Sciatic nerve (tissue), 2 donors: ENCODE data around the gene SPRING1. TPM values are rescaled to one million over a fixed set of nuclear protein-coding genes. Genes with fewer than 3 reads are reported as not detected.

Experiments used
- ATAC-seq: fragments of 200-7000 bp; cut with Tn5 transposase; one replicate; pipeline ENCODE4 v1.9.1; 2020; ENCODE audit warnings: mild to moderate bottlenecking, moderate library complexity
- DNase-seq: peaks from one replicate; pipeline ENCODE4 v3.0.0-alpha.2; 2020; ENCODE audit warnings: low spot score
- intact Hi-C: fragments of 100-400 bp; cut with DNase I; formaldehyde crosslinking; loops from one replicate; pipeline ENCODE4 v1.14.2; 2022
- total RNA-seq: library from RNA; stranded (reverse); fragmentation: NEBNext Ultra II Directional; extraction: Animal tissue kit (Norgen Biotek cat#: 25700); gene quantifications from one replicate; pipeline ENCODE4 v1.2.1, GENCODE V29; 2021
- donor health status: DM: no; HTN: no; CAD: no.
- donor health status: DM: no; HTN: no; CAD: no.

The SPRING1 gene
- total RNA-seq, 1 donor from 2014 or later = 20.2 TPM

DNA sequence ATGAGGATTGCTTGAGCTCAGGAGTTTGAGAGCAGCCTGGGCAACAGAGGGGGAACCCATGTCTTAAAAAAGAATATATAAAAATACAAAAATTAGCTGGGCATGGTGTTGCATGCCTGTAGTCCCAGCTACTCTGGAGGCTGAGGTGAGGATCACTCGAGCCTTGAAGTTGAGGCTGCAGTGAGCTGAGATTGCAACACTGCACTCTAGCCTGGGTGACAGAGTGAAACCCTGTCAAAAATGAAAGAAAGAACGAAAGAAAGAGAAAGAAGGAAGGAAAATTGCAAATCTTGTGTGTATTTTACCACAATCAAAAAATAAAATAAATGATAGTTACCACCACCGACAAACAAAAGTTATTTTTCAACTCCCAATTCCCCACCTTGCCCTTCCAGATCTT, 45.3 kb downstream of the SPRING1 start:
- intact Hi-C loops = no loop called here
- no peak for ATAC-seq
- no peak for DNase-seq

DNA sequence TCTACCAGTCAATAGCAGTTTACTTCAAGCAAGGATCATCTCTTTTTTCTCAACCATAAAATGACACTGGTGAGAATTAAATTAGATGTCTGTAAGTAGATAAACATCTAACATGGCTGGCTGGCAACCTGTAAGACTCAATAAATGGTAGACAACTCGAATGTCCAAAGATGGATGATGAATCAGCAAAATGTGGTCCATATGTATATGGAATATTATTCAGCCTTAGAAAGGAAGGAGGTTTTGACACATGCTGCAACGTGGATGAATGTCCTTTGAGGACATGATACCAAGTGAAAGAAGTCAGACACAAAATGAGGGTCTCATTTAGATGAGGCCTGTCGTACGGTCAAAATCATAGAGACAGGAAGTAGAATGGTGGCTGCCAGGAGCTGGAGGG, 46.2 kb downstream of the SPRING1 start:
- DNase-seq (no peak), ATAC-seq (no peak)
- intact Hi-C loops = no loop called here

DNA sequence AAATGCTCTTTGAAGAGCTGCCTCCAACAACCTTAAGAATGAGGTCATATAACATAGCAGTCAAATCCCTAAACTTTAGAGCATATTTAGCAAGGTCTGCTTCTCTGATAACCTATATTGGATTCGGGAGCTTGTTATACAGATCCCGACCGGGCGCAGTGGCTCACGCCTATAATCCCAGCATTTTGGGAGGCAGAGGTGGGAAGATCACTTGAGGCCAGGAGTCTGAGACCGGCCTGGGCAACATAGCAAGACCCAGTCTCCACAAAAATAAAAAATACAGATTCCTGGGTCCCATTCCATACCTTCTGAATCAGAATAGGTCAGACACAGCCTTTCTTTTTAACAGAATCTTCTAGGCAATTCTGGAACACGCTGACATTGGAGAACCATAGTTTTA, 46.7 kb downstream of the SPRING1 start:
- intact Hi-C loops = no loop called here
- DNase-seq (no peak), ATAC-seq (no peak)

DNA sequence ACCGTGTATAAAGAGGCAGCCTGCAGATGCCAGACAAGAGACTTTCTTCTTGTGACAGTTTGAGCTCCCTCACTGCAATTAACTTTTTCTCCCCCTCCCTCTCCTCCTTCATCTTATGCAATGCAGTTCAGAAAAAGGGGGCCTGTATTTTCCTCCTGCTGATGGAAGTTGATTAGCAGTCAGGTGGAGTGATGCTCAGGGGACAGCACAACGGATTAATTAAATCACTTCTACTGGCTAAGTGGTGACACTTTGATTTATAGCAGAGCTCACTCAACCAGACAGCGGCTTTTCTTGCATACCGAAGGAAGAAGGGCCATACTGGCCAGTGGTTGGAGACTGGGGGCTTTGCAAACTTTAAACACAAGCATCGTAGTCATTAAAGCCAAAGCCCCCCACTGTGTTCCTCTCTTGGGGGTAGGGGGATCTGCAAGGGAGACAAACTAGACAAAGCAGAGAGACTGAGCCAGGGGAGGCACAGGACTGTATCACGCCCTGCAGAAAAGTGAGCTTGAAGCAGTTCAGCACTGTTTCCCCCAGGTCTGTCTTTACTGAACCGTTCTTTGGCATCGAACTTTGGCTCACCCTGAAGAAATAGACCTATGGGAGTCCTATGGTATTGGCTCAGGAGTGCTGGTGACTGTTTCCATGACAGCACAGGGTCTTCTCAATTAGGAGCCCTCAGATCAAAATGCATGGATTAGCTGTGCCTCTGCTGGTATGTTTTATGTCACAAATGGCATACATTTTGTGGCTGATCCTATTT, 47.7 kb downstream of the SPRING1 start:
- ATAC-seq = no peak
- intact Hi-C loops = no loop called here
- no peak for DNase-seq

DNA sequence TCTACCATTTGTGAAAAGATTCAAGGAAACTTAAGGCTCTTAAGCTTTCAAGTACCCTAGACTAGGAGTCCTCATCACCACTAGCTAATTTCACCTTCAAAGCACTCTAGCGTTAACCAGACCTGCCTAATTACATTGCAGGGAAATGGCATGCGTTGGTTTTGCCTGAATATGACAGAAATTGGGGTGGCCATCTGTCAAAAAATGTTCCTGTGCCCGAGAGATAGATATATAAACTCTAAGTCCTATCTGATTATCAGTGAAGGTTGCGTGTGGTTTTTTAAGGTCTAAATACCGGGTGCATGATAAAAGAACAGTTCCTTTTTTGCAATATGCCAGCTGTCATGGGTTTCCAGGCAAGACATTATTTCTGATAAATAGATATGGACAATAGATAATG, 48.3 kb downstream of the SPRING1 start:
- ATAC-seq = no peak
- intact Hi-C loops = no loop called here
- DNase-seq = no peak

Other genes with a start within 250 kb of the SPRING1 start
- 4.4 TPM for gene MAP1LC3B2, start 178.7 kb downstream of the SPRING1 start, total RNA-seq
- 6.6 TPM for gene RNFT2, start 246 bp upstream of the SPRING1 start, total RNA-seq
- gene HRK, start 143.4 kb upstream of the SPRING1 start, total RNA-seq = 0.22 TPM
- 12.9 TPM for gene FBXW8, start 172.9 kb upstream of the SPRING1 start, total RNA-seq